PFSK-1 (cell line): ENCODE measurements around the gene PLK3.

Source experiments
- POLR2AphosphoS5 ChIP-seq: IDR thresholded peaks from 2 replicates; pipeline ENCODE4 v1.6.1; 2012; ENCODE audit warnings: low read depth, mild to moderate bottlenecking, control low read depth, low read length, moderate library complexity
- REST ChIP-seq, 2 experiments: IDR thresholded peaks; 2 replicates each; pipeline versions ENCODE4 v1.6.1 to v1.8.0; 2011 to 2012; ENCODE audit warnings: low read depth in 2 of 2, low read length in 2 of 2, control low read depth in 1 of 2, inconsistent platforms in 1 of 2, mild to moderate bottlenecking in 1 of 2, moderate library complexity in 1 of 2; ENCODE audit not compliant: insufficient read depth in 1 of 2

GRCh38 chr1:44820328-44821239, 20.4 kb downstream of the PLK3 start:
- TF ChIP-seq POLR2AphosphoS5 (no peak), REST (IDR thresholded peaks at IDR 0.05; ENCODE audit: insufficient read depth in 1 of 2, low read depth in 2 of 2, low read length in 2 of 2) (no peak)
